Measurements from ENCODE around the gene CTRL.

Gene CTRL

GRCh38 chr16:67971111-67971510 is 39.4 kb upstream of the CTRL start (continued):
- TF ChIP-seq, protein P1, sequence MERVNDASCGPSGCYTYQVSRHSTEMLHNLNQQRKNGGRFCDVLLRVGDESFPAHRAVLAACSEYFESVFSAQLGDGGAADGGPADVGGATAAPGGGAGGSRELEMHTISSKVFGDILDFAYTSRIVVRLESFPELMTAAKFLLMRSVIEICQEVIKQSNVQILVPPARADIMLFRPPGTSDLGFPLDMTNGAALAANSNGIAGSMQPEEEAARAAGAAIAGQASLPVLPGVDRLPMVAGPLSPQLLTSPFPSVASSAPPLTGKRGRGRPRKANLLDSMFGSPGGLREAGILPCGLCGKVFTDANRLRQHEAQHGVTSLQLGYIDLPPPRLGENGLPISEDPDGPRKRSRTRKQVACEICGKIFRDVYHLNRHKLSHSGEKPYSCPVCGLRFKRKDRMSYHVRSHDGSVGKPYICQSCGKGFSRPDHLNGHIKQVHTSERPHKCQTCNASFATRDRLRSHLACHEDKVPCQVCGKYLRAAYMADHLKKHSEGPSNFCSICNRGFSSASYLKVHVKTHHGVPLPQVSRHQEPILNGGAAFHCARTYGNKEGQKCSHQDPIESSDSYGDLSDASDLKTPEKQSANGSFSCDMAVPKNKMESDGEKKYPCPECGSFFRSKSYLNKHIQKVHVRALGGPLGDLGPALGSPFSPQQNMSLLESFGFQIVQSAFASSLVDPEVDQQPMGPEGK (CRISPR knock-in tag; IDR thresholded peaks at IDR 0.05; ENCODE audit: borderline replicate concordance) = no peak
- no peak for TF ChIP-seq TCF4 (CRISPR knock-in tag; IDR thresholded peaks at IDR 0.05; ENCODE audit: borderline replicate concordance)

DNA sequence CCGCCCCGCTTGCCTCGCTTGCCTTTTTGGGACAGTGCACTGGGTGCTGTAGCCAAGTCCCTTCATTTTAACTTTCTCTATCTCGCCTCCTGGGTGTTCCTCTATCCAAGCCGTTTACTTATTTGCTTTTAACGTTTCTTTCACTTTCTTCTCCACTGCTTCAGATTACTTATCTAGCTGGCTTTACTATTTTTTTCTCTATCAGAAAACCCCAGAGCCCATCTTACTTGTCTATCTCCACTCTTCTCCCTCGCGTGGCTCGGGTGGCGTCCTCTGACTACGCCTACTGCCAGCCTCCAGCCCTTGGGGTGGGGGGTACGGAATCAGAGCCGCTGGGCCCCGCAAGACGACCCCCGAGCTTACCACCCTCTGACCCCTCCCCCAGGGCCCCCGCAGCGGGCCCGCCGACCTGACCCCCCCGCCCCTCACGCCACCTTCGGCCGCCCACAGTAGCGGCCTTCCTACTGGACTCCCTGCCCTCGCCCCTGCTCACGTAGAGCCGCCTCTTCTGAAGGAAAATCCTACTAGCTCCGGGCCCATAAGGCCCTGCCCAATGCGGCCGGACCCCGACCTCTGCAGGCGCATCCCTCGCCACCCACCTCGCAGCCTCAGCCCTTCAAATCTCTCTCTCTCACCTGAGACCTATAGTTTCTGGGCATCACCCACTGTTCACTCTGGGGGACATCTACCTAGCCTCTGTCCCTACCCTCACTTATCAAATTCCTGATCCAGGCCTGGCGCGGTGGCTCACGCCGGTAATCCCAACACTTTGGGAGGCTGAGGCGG is 37.8 kb upstream of the CTRL start:
- ATAC-seq = no peak
- TF ChIP-seq TCF4 (CRISPR knock-in tag; IDR thresholded peaks at IDR 0.05; ENCODE audit: borderline replicate concordance) (no peak), SNAI2 (CRISPR knock-in tag; IDR thresholded peaks at IDR 0.05) (no peak), ARNTL (CRISPR knock-in tag; IDR thresholded peaks at IDR 0.05; ENCODE audit: borderline replicate concordance, low read depth) (no peak), TOX (CRISPR knock-in tag; IDR thresholded peaks at IDR 0.05; ENCODE audit: borderline replicate concordance) (no peak), ZFP3 (CRISPR knock-in tag; IDR thresholded peaks at IDR 0.05) (no peak)
- TF ChIP-seq, protein P1 (CRISPR knock-in tag; IDR thresholded peaks at IDR 0.05; ENCODE audit: borderline replicate concordance) = no peak

GRCh38 chr16:67968400-67969253 is 37.0 kb upstream of the CTRL start, which contains the start of gene SLC12A4:
TSS of gene SLC12A4 (minus strand) at chr16:67968637. CDS start at chr16:67968553, 84 bp downstream.
- TF ChIP-seq CSRNP3 (CRISPR knock-in tag; IDR thresholded peaks at IDR 0.05) (no peak), ZNF8 (CRISPR knock-in tag; IDR thresholded peaks at IDR 0.05) (no peak), POU6F1 (CRISPR knock-in tag; IDR thresholded peaks at IDR 0.05; ENCODE audit: borderline replicate concordance, low read depth) (0 out of 2 replicates have a peak, but pooled peaks have one; percentile 20), BACH2 (CRISPR knock-in tag; IDR thresholded peaks at IDR 0.05; ENCODE audit: borderline replicate concordance) (no peak), GLIS3 (CRISPR knock-in tag; IDR thresholded peaks at IDR 0.05) (0 out of 2 replicates have a peak, but pooled peaks have one; percentile 71), TCF4 (CRISPR knock-in tag; IDR thresholded peaks at IDR 0.05; ENCODE audit: borderline replicate concordance) (no peak), TSHZ2 (CRISPR knock-in tag; IDR thresholded peaks at IDR 0.05) (no peak), ZNF565 (CRISPR knock-in tag; conservative IDR thresholded peaks at IDR 0.05; ENCODE audit: low read depth) (no peak), CSDC2 (CRISPR knock-in tag; IDR thresholded peaks at IDR 0.05) (no peak), OSR1 (CRISPR knock-in tag; IDR thresholded peaks at IDR 0.05) (no peak), ZC3H10 (CRISPR knock-in tag; IDR thresholded peaks at IDR 0.05) (no peak), ESRRG (CRISPR knock-in tag; IDR thresholded peaks at IDR 0.05) (no peak), TOX (CRISPR knock-in tag; IDR thresholded peaks at IDR 0.05; ENCODE audit: borderline replicate concordance) (no peak), ZFP30 (CRISPR knock-in tag; IDR thresholded peaks at IDR 0.05) (no peak), ZNF70 (CRISPR knock-in tag; IDR thresholded peaks at IDR 0.05) (no peak), ZFP3 (CRISPR knock-in tag; IDR thresholded peaks at IDR 0.05) (peak; percentile 75; the same call in 1 of the 2 replicates), ISL1 (CRISPR knock-in tag; IDR thresholded peaks at IDR 0.05) (no peak), SNAI2 (CRISPR knock-in tag; IDR thresholded peaks at IDR 0.05) (no peak)
- TF ChIP-seq, protein P2, sequence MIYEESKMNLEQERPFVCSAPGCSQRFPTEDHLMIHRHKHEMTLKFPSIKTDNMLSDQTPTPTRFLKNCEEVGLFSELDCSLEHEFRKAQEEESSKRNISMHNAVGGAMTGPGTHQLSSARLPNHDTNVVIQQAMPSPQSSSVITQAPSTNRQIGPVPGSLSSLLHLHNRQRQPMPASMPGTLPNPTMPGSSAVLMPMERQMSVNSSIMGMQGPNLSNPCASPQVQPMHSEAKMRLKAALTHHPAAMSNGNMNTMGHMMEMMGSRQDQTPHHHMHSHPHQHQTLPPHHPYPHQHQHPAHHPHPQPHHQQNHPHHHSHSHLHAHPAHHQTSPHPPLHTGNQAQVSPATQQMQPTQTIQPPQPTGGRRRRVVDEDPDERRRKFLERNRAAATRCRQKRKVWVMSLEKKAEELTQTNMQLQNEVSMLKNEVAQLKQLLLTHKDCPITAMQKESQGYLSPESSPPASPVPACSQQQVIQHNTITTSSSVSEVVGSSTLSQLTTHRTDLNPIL (CRISPR knock-in tag; IDR thresholded peaks at IDR 0.05; ENCODE audit: low read depth) = no peak
- TF ChIP-seq, protein P1 (CRISPR knock-in tag; IDR thresholded peaks at IDR 0.05; ENCODE audit: borderline replicate concordance) = 0 out of 2 replicates have a peak, but pooled peaks have one; percentile 58
- peak; percentile 83 for ATAC-seq

All from SK-N-SH treated with all-trans-retinoic acid at 6 μM for 48 hours (cell line).